Esophagus muscularis mucosa (tissue), 4 donors: Measurements from ENCODE around the gene KLHL3. TPM values are rescaled to one million over a fixed set of nuclear protein-coding genes. Genes with fewer than 3 reads are reported as not detected.

Experiments
- DNase-seq: peaks from one replicate; pipeline ENCODE4 v3.0.0-alpha.2; 2017; ENCODE audit errors: extremely low spot score
- H3K27ac ChIP-seq, 4 donors: fragments of 200-600 bp; sonication (generic); replicated peaks in 1 of 4; 1 replicate in 3 of 4; 2 replicates in 1 of 4; pipeline ENCODE4 v1.5.1; 2016 to 2019; ENCODE audit warnings: mild to moderate bottlenecking in 1 of 4
- H3K27me3 ChIP-seq, 4 donors: fragments of 200-600 bp; sonication (generic); one replicate each; pipeline versions ENCODE4 v1.5.1 to v1.6.0; 2016 to 2019
- H3K36me3 ChIP-seq, 4 donors: fragments of 200-600 bp; sonication (generic); one replicate each; pipeline ENCODE4 v1.5.1; 2016 to 2019
- H3K4me1 ChIP-seq, 4 donors: fragments of 200-600 bp; sonication (generic); one replicate each; pipeline ENCODE4 v1.5.1; 2016 to 2019
- H3K4me3 ChIP-seq, 4 donors: fragments of 200-600 bp; sonication (generic); 1 replicate in 2 of 4; 2 replicates in 2 of 4; pipeline ENCODE4 v1.5.1; 2016 to 2019; ENCODE audit warnings: mild to moderate bottlenecking in 4 of 4, moderate library complexity in 1 of 4
- H3K9me3 ChIP-seq, 4 donors: fragments of 200-600 bp; sonication (generic); 1 replicate in 3 of 4; 2 replicates in 1 of 4; pipeline ENCODE4 v1.5.1; 2016 to 2019
- EP300 ChIP-seq: sonication (generic); formaldehyde crosslinking; IDR thresholded peaks from one replicate; pipeline ENCODE4 v1.6.1; 2017; ENCODE audit warnings: antibody characterized with exemption
- POLR2A ChIP-seq: fragments of 450-650 bp; IDR thresholded peaks from one replicate; pipeline ENCODE4 v1.6.1; 2017; ENCODE audit warnings: antibody characterized with exemption, moderate library complexity, mild to moderate bottlenecking, low read depth
- POLR2AphosphoS5 ChIP-seq, 2 donors: sonication (generic); formaldehyde crosslinking; IDR thresholded peaks; one replicate each; pipeline ENCODE4 v1.6.1; 2017; ENCODE audit warnings: antibody characterized with exemption in 2 of 2
- WGBS: methylation state at CpG from one replicate; pipeline ENCODE4 v1.1.5; 2018; 5-methylcytosine and 5-hydroxymethylcytosine counted together
- intact Hi-C: fragments of 100-400 bp; cut with DNase I; formaldehyde crosslinking; loops from one replicate; pipeline ENCODE4 v1.15.1; 2023
- total RNA-seq, 4 donors: library from RNA; depleted of rRNA; stranded (reverse); fragments of >200 nt; gene quantifications; one replicate each; pipeline versions ENCODE4 v1.1.0 to v1.2.1, GENCODE V29; 2016
- TF ChIP-seq, protein P1 (sequence below), 3 experiments: fragments of 200-600 bp in 2 of 3; fragments of 450-650 bp in 1 of 3; sonication (generic) in 2 of 3; IDR thresholded peaks; one replicate each; pipeline ENCODE4 v1.5.1; 2017 to 2019; ENCODE audit warnings: antibody characterized with exemption in 3 of 3, mild to moderate bottlenecking in 2 of 3, moderate library complexity in 1 of 3

Gene KLHL3
- total RNA-seq, 4 donors from 2014 or later: 3.0 to 7.8 (median 5.6) TPM

DNA sequence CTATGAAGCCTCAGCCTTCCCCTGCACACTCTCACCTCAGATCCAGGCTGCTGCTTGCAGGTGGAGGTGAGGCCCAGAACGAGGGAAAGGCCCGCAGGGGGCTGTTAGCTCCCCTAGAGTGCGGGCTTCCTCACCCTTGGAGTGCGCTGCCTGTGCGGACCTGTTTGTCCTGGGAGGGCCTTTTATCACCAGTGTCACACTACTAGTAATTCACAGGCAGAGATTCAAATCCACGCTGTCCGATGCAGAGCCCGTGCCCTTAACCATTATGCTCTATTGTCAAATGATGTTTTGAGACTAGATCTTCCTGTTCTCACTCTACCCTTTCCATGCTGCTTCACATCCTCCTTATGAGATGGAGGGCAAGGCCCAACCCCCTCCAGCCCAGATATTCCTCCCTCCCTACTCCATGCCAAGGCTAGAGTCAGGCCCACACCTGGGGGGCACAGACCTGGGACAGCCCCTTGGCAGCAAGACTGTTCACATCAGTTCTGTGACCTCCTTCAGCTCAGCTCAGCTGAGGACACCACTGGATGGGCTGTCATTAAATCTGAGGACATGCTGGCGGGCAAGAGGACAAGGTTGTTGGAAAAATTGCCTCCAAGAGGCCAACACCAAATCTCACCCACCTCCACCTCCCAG lies 124.0 kb downstream of the KLHL3 start:
- Histone ChIP-seq H3K9me3 (no peaks in the 10 kb centered on the region), H3K27ac (no peak overlapping the region), H3K27me3 (peaks cover 0 to 10% (median 0%) of the 10 kb centered on the region in 4 donors), H3K4me1 (no peaks in the 10 kb centered on the region), H3K4me3 (no peak overlapping the region), H3K36me3 (no peaks in the 10 kb centered on the region)
- DNase-seq: no peak
- 84% methylated on average over 9 of the region's 9 CpGs for WGBS
- intact Hi-C loops: no loop called here
- no peak for TF ChIP-seq POLR2A

DNA sequence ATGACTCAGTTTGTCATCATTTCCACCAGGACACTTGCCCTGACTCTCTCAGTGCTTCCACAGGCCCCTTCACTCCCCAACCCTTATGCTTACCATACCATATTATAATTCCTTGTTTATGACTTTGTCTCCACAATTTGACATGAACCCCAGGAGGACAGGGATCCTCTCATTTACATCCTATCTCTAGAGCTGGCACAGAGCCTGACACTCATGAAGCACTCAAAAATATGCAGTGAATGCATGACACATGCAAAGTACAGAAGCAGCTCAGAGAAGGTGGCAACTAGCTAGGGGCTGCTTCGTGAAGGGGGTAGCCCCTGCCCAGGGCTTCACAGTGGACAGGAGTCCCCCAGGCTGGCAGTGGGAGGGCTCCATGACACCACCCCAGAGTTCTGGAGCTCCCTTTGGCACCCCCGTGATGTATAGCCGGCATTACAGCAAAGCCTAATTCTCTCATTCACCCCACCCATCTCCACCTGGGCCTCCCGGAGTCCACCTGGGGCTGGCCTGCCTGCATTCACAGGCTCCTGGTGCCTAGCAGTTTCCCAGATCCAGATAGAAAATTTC lies 124.8 kb downstream of the KLHL3 start:
- no peaks in the 10 kb centered on the region for H3K9me3 ChIP-seq
- no peaks in the 10 kb centered on the region for H3K36me3 ChIP-seq
- peaks cover 0 to 13% (median 0%) of the 10 kb centered on the region in 4 donors for H3K27me3 ChIP-seq
- no peak overlapping the region for H3K4me3 ChIP-seq
- TF ChIP-seq, protein P1, sequence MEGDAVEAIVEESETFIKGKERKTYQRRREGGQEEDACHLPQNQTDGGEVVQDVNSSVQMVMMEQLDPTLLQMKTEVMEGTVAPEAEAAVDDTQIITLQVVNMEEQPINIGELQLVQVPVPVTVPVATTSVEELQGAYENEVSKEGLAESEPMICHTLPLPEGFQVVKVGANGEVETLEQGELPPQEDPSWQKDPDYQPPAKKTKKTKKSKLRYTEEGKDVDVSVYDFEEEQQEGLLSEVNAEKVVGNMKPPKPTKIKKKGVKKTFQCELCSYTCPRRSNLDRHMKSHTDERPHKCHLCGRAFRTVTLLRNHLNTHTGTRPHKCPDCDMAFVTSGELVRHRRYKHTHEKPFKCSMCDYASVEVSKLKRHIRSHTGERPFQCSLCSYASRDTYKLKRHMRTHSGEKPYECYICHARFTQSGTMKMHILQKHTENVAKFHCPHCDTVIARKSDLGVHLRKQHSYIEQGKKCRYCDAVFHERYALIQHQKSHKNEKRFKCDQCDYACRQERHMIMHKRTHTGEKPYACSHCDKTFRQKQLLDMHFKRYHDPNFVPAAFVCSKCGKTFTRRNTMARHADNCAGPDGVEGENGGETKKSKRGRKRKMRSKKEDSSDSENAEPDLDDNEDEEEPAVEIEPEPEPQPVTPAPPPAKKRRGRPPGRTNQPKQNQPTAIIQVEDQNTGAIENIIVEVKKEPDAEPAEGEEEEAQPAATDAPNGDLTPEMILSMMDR (IDR thresholded peaks at IDR 0.05): no peak
- no peak for TF ChIP-seq EP300
- TF ChIP-seq POLR2A: no peak
- TF ChIP-seq POLR2AphosphoS5 (IDR thresholded peaks at IDR 0.05): no peak
- no peak overlapping the region for H3K27ac ChIP-seq
- H3K4me1 ChIP-seq: no peaks in the 10 kb centered on the region
- intact Hi-C loops: no loop called here
- no peak for DNase-seq
- 88% methylated on average over 4 of the region's 4 CpGs for WGBS

DNA sequence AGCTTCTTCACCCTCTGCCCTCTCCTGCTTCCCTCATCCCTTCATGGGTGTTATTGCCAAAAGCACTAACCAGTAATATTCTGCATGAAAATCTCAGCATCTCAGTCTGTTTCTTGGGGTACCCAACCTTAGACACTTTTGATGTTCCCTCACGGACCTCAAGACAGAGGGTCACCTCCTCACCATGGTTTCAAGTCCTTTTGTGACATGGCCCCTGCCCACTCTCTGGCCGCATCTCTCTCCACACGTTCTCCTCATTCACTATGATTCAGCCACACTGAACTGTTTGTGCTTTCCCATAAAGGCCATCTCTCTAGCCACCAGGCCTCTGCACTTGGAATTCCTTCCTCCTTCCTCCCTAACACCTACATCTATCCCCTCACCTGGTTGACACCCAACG lies 125.3 kb downstream of the KLHL3 start:
- TF ChIP-seq POLR2A: no peak
- no peak for TF ChIP-seq POLR2AphosphoS5 (IDR thresholded peaks at IDR 0.05)
- no peak for TF ChIP-seq EP300
- TF ChIP-seq, protein P1 (IDR thresholded peaks at IDR 0.05): no peak
- Histone ChIP-seq H3K36me3 (no peaks in the 10 kb centered on the region), H3K4me3 (no peak overlapping the region), H3K27ac (no peak overlapping the region), H3K9me3 (no peaks in the 10 kb centered on the region), H3K4me1 (no peaks in the 10 kb centered on the region), H3K27me3 (peaks cover 0 to 16% (median 0%) of the 10 kb centered on the region in 4 donors)
- DNase-seq: no peak
- WGBS: 80% methylated on average over 4 of the region's 4 CpGs
- intact Hi-C loops: no loop called here

DNA sequence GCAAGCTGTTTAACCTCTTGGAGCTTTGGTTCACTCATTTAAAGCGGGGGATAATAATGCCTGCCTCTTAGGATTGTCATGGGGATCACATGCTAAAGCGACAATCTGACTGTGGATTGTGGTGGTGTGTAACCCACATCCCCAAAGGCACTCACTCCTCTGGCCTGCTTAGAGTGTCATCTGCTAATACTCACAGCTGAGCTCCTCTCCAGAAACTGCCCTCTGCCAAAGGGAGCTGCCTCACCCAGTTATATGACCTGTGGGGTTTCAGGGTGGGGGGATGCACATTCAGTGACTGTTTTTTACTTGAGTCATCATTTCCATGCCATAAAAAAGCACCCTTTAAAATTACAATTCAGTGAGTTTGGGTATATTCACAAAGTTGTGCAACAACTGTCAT lies 126.8 kb downstream of the KLHL3 start:
- 94% methylated on average over 2 of the region's 2 CpGs for WGBS
- intact Hi-C loops: no loop called here
- TF ChIP-seq, protein P1 (IDR thresholded peaks at IDR 0.05): no peak
- TF ChIP-seq POLR2A (no peak), POLR2AphosphoS5 (IDR thresholded peaks at IDR 0.05) (no peak), EP300 (no peak)
- DNase-seq: peak; percentile 50
- Histone ChIP-seq H3K9me3 (no peaks in the 10 kb centered on the region), H3K27ac (no peak overlapping the region), H3K4me3 (no peak overlapping the region), H3K4me1 (no peaks in the 10 kb centered on the region), H3K36me3 (no peaks in the 10 kb centered on the region), H3K27me3 (peaks cover 0 to 22% (median 0%) of the 10 kb centered on the region in 4 donors)

DNA sequence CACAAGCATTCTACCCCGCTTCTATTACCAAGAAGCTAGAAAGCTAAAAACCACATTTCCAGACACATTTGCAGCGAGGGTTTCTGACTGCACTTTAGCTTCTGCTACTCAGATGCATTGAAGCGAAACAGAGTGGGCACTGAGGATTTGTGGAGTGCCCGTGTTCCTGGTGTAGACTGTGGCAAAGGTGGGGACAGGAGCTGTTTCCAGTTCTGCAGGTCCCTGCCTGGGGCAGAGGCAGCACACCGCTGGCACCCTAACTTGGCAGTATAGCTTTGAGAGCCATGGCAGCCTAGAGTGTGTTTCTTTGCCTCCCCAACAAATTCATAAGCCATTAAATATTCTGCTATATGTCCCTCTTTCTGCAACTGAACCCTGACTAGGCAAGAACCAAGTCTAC lies 128.1 kb downstream of the KLHL3 start:
- 79% methylated on average over 5 of the region's 5 CpGs for WGBS
- Histone ChIP-seq H3K4me1 (no peaks in the 10 kb centered on the region), H3K4me3 (no peak overlapping the region), H3K36me3 (no peaks in the 10 kb centered on the region), H3K27me3 (peaks cover 0 to 25% (median 0%) of the 10 kb centered on the region in 4 donors), H3K27ac (no peak overlapping the region), H3K9me3 (no peaks in the 10 kb centered on the region)
- TF ChIP-seq, protein P1 (IDR thresholded peaks at IDR 0.05): no peak
- TF ChIP-seq POLR2AphosphoS5 (IDR thresholded peaks at IDR 0.05) (no peak), POLR2A (no peak), EP300 (no peak)
- DNase-seq: no peak
- intact Hi-C loops: no loop called here
